Stimulated activated naive B cell treated with anti-CD40 and anti-IgM and Interleukin-4, amounts not matched to agents 10 μg/mL and 1 μg/mL and 100 μg/mL, for 72 hours (primary cell): ENCODE results near the gene EP400.
"Not testable (repeated sequence)": the region's sequence is repeated elsewhere in the genome, so short reads cannot be mapped to it uniquely, and the experiment has no call there.

Experiments used
- ATAC-seq, 2 donors: fragments of 150-1000 bp; cut with Tn5 transposase; replicated peaks; 2 replicates each; pipeline ENCODE4 v1.10.0; 2021; ENCODE audit warnings: moderate library complexity in 1 of 2
- DNase-seq: peaks from one replicate; pipeline ENCODE4 v3.0.0; 2021
- H3K27ac Mint-ChIP-seq: one replicate; pipeline ENCODE4 v1.8.0; 2022; ENCODE audit warnings: mild to moderate bottlenecking, mixed read lengths
- H3K27me3 Mint-ChIP-seq, 2 donors: one replicate each; pipeline ENCODE4 v1.8.0; 2022; ENCODE audit warnings: mixed read lengths in 2 of 2
- H3K36me3 Mint-ChIP-seq, 2 donors: one replicate each; pipeline ENCODE4 v1.8.0; 2022; ENCODE audit warnings: mixed read lengths in 2 of 2, mild to moderate bottlenecking in 1 of 2
- H3K4me1 Mint-ChIP-seq, 2 donors: one replicate each; pipeline ENCODE4 v1.8.0; 2022; ENCODE audit warnings: mixed read lengths in 2 of 2, mild to moderate bottlenecking in 1 of 2
- H3K4me3 Mint-ChIP-seq, 2 donors: one replicate each; pipeline ENCODE4 v1.8.0; 2022; ENCODE audit warnings: mild to moderate bottlenecking in 2 of 2, mixed read lengths in 2 of 2, moderate library complexity in 1 of 2
- H3K9me3 Mint-ChIP-seq, 2 donors: one replicate each; pipeline ENCODE4 v1.8.0; 2022; ENCODE audit warnings: mixed read lengths in 2 of 2, mild to moderate bottlenecking in 1 of 2

EP400 gene

GRCh38 chr12:132075026-132075713 lies 125.4 kb downstream of the EP400 start:
- no peak overlapping the region for H3K27ac Mint-ChIP-seq
- DNase-seq = no peak
- no peak overlapping the region for H3K4me3 Mint-ChIP-seq
- peaks cover 34 to 46% of the 10 kb centered on the region in 2 donors for H3K4me1 Mint-ChIP-seq
- no peaks in the 10 kb centered on the region for H3K27me3 Mint-ChIP-seq
- peaks cover 41 to 59% of the 10 kb centered on the region in 2 donors for H3K36me3 Mint-ChIP-seq
- no peaks in the 10 kb centered on the region for H3K9me3 Mint-ChIP-seq
- no peak for ATAC-seq

GRCh38 chr12:132075714-132076553 lies 126.2 kb downstream of the EP400 start:
- no peak overlapping the region for H3K4me3 Mint-ChIP-seq
- H3K27me3 Mint-ChIP-seq = no peaks in the 10 kb centered on the region
- DNase-seq (no peak), ATAC-seq (no peak)
- H3K9me3 Mint-ChIP-seq = no peaks in the 10 kb centered on the region
- H3K27ac Mint-ChIP-seq = no peak overlapping the region
- H3K4me1 Mint-ChIP-seq = peaks cover 28 to 38% of the 10 kb centered on the region in 2 donors
- H3K36me3 Mint-ChIP-seq = peaks cover 42 to 61% of the 10 kb centered on the region in 2 donors

DNA sequence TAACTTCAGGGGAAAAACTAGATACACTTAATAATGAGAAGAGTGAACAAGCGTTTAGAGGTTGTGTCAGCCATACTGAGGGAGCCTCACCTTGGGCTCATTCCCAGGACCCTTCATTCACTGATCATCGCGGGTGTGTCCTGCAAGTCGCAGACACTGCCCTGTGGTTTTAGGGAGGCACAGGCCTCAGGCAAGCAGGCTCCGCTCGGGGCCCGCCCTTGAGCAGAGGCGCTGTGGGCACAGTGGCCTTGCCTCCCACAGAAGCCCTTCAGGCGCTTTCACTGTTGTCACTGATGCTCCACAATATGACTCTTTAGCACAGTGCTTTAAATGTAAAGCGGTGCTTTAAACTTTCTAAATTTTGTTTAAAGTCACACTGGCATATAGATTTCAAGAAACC lies 127.0 kb downstream of the EP400 start:
- ATAC-seq = no peak
- H3K9me3 Mint-ChIP-seq = no peaks in the 10 kb centered on the region
- no peak overlapping the region for H3K4me3 Mint-ChIP-seq
- no peak overlapping the region for H3K27ac Mint-ChIP-seq
- no peak for DNase-seq
- peaks cover 44 to 63% of the 10 kb centered on the region in 2 donors for H3K36me3 Mint-ChIP-seq
- peaks cover 21 to 30% of the 10 kb centered on the region in 2 donors for H3K4me1 Mint-ChIP-seq
- H3K27me3 Mint-ChIP-seq = no peaks in the 10 kb centered on the region

DNA sequence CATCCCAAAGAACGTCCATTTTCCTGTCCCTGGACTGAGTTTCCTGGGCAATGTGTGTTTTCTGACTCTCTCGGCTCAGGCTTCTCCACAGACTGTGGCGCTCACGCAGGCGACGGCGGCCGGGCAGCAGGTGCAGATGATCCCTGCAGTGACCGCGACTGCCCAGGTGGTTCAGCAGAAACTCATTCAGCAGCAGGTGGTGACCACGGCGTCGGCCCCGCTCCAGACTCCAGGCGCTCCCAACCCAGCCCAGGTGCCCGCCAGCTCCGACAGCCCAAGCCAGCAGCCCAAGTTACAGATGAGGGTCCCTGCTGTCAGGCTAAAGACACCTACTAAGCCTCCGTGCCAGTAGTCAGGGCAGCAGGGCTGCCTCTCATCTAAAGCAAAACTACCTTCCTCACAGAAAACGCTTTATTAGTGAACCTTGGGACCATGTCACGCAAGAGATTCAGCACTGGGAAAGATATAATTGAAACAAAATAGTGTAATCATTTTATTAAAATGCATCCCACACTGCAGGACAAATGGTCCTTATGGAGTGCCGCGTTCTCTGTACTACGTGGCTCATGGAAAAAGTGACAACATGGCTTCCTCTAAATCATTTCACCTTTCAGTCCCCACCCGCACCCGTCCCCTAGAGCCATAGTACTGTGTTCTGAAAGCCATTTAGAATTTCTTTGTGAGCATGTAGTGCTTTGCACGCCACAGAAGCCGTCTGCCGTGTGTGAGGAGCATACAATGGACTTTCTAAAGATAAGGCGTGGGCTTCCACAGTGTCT lies 127.8 kb downstream of the EP400 start:
- Mint-ChIP-seq H3K27me3 (no peaks in the 10 kb centered on the region), H3K4me1 (peaks cover 16 to 22% of the 10 kb centered on the region in 2 donors), H3K27ac (no peak overlapping the region), H3K4me3 (no peak overlapping the region), H3K9me3 (no peaks in the 10 kb centered on the region), H3K36me3 (peaks cover 39 to 56% of the 10 kb centered on the region in 2 donors)
- DNase-seq (no peak), ATAC-seq (no peak)

DNA sequence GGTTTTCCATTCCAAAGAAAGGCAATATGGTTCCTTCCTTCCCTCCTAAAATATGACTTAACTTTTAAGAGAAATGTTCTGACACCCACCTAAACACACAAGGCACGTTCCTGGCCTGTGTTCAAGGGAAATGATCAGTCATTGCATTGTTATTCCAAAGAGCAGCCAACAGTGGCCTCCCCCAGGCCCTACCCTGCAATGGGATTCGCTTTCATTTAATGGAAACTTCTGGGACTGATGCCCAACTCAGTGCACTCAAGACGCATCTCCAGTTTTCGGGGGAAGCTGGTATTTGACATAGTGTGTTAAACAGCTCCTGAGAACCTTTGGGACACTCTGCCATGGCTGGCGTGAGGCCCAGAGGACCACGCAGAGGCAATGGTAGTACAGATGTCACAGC lies 128.4 kb downstream of the EP400 start:
- no peak for ATAC-seq
- DNase-seq = no peak
- H3K27ac Mint-ChIP-seq = no peak overlapping the region
- H3K4me1 Mint-ChIP-seq = peaks cover 12 to 15% of the 10 kb centered on the region in 2 donors
- no peak overlapping the region for H3K4me3 Mint-ChIP-seq
- H3K9me3 Mint-ChIP-seq = no peaks in the 10 kb centered on the region
- H3K27me3 Mint-ChIP-seq = no peaks in the 10 kb centered on the region
- peaks cover 33 to 50% of the 10 kb centered on the region in 2 donors for H3K36me3 Mint-ChIP-seq

DNA sequence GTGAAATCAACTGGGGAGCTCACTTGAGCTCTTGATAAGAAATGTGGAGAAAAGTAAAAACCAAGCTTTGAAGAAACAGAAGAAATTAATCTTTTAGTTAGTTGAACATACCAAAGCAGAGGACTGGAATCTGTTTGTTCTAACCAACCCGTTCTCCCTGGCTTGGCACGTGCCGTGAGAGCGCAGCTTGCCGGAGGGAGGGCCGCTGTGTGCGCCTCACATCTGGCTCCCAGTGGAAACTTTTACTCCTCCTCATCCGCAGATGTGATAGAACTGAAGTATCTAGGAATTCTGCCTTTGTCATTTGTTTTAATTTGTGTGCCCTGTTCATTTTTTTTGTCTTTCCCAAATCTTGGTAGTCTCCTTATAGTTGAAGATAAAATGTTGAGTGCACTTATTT lies 129.5 kb downstream of the EP400 start:
- peaks cover 13 to 14% of the 10 kb centered on the region in 2 donors for H3K4me1 Mint-ChIP-seq
- H3K4me3 Mint-ChIP-seq = no peak overlapping the region
- H3K27ac Mint-ChIP-seq = no peak overlapping the region
- H3K36me3 Mint-ChIP-seq = peaks cover 30 to 41% of the 10 kb centered on the region in 2 donors
- ATAC-seq (no peak), DNase-seq (no peak)
- H3K9me3 Mint-ChIP-seq = no peaks in the 10 kb centered on the region
- no peaks in the 10 kb centered on the region for H3K27me3 Mint-ChIP-seq

- no peak for ATAC-seq
- Mint-ChIP-seq H3K4me3 (no peak overlapping the region), H3K4me1 (peaks cover 9 to 10% of the 10 kb centered on the region in 2 donors), H3K27me3 (no peaks in the 10 kb centered on the region), H3K9me3 (no peaks in the 10 kb centered on the region), H3K36me3 (peaks cover 25 to 37% of the 10 kb centered on the region in 2 donors), H3K27ac (no peak overlapping the region)
- no peak for DNase-seq
Measured at GRCh38 chr12:132079695-132080094, 130.0 kb downstream of the EP400 start.

GRCh38 chr12:132080515-132080914 lies 130.8 kb downstream of the EP400 start:
- peaks cover 17 to 36% of the 10 kb centered on the region in 2 donors for H3K36me3 Mint-ChIP-seq
- not testable (repeated sequence) for H3K27me3 Mint-ChIP-seq

GRCh38 chr12:132081423-132081822 lies 131.7 kb downstream of the EP400 start:
- Mint-ChIP-seq H3K4me3 (no peak overlapping the region), H3K27ac (no peak overlapping the region), H3K9me3 (no peaks in the 10 kb centered on the region), H3K4me1 (peaks cover 17% of the 10 kb centered on the region in 2 donors), H3K27me3 (no peaks in the 10 kb centered on the region), H3K36me3 (peaks cover 14 to 35% of the 10 kb centered on the region in 2 donors)
- DNase-seq = no peak
- no peak for ATAC-seq

More at GRCh38 chr12:132080515-132080914, 130.8 kb downstream of the EP400 start:
- not testable (repeated sequence) for DNase-seq, H3K4me3 Mint-ChIP-seq, H3K27ac Mint-ChIP-seq, H3K9me3 Mint-ChIP-seq, ATAC-seq
- peaks cover 16% of the 10 kb centered on the region in 2 donors for H3K4me1 Mint-ChIP-seq

DNA sequence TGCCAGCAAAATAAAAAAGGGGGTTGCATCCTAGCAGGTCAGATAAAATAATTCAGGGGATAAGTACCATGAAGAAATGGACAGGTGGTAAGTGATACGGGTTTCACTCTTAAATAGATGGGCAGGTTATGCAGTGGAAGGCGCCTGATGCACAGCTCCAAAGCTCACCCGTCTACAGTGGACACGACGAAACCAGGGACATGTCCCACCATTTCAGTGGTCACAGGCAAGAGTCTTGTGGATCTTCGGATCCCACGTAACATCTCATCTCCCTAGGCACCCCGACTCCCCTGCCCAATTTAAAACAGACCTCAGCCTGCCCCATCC lies 133.8 kb downstream of the EP400 start:
- ATAC-seq (peak; percentile 6 to 13), DNase-seq (no peak)
- Mint-ChIP-seq H3K4me1 (peaks cover 17 to 19% of the 10 kb centered on the region in 2 donors), H3K36me3 (peaks cover 8 to 36% of the 10 kb centered on the region in 2 donors), H3K4me3 (peak overlapping the region; percentile 97 to 98), H3K27ac (peak overlapping the region; percentile 97), H3K9me3 (no peaks in the 10 kb centered on the region), H3K27me3 (no peaks in the 10 kb centered on the region)

GRCh38 chr12:132083941-132084620 lies 134.3 kb downstream of the EP400 start:
- H3K4me1 Mint-ChIP-seq = peaks cover 17 to 19% of the 10 kb centered on the region in 2 donors
- H3K27me3 Mint-ChIP-seq = no peaks in the 10 kb centered on the region
- peaks cover 8 to 34% of the 10 kb centered on the region in 2 donors for H3K36me3 Mint-ChIP-seq
- ATAC-seq (peak; percentile 86 to 94), DNase-seq (peak; percentile 87)
- peak overlapping the region; percentile 97 to 98 for H3K4me3 Mint-ChIP-seq
- H3K27ac Mint-ChIP-seq = peak overlapping the region; percentile 97
- no peaks in the 10 kb centered on the region for H3K9me3 Mint-ChIP-seq

- Mint-ChIP-seq H3K27me3 (no peaks in the 10 kb centered on the region), H3K4me3 (peak overlapping the region; percentile 97 to 98), H3K27ac (peak overlapping the region; percentile 98), H3K4me1 (peaks cover 22% of the 10 kb centered on the region in 2 donors), H3K9me3 (no peaks in the 10 kb centered on the region), H3K36me3 (peaks cover 11 to 37% of the 10 kb centered on the region in 2 donors)
- DNase-seq = peak; percentile 60
- peak; percentile 41 to 66 for ATAC-seq
Measured at GRCh38 chr12:132084621-132085290, 135.0 kb downstream of the EP400 start.

DNA sequence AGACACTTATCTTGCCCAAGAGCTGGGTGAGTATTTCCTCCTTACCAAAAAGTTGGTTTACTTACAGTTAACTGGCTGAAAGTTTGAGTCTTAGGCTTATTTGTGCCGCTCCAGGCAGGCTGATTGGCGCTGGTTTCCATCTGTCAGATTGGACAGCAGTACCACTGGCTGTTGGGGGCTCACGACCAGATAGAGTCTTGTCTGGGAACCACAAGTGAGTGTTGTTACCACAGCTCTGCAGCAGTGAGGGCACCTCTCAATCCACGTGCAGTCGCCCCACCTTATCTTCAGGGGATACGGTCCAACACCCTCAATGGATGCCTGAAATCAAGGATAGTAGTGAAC lies 135.5 kb downstream of the EP400 start:
- Mint-ChIP-seq H3K36me3 (peaks cover 13 to 41% of the 10 kb centered on the region in 2 donors), H3K9me3 (no peaks in the 10 kb centered on the region), H3K27ac (peak overlapping the region; percentile 98), H3K27me3 (no peaks in the 10 kb centered on the region), H3K4me1 (peaks cover 25 to 27% of the 10 kb centered on the region in 2 donors), H3K4me3 (peak overlapping the region; percentile 97 to 98)
- ATAC-seq = no peak
- no peak for DNase-seq
